SU-DHL-6 (cell line): Measurements from ENCODE around the gene DPP10.

Experiments used
- H2AFZ ChIP-seq: fragments of 200-600 bp; sonication (generic); 2 replicates; pipeline ENCODE4 v1.6.1; 2014; ENCODE audit warnings: low read depth, mild to moderate bottlenecking, moderate library complexity, mixed read lengths, antibody characterized with exemption, low read length; ENCODE audit not compliant: severe bottlenecking
- H3F3A ChIP-seq: fragments of 200-600 bp; shearing (Covaris generic); 2 replicates; pipeline ENCODE4 v1.6.0; 2016; ENCODE audit warnings: antibody characterized with exemption, mild to moderate bottlenecking; ENCODE audit not compliant: insufficient read depth
- H3K27ac ChIP-seq: fragments of 200-600 bp; sonication (generic); 2 replicates; pipeline ENCODE4 v1.5.1; 2016; ENCODE audit warnings: low read depth, mild to moderate bottlenecking, low read length, moderate library complexity, mixed read lengths
- H3K27me3 ChIP-seq: fragments of 200-600 bp; sonication (generic), shearing (Covaris generic); 2 replicates; pipeline ENCODE4 v1.6.0; 2014; ENCODE audit warnings: mild to moderate bottlenecking, low read length
- H3K36me3 ChIP-seq: fragments of 200-600 bp; sonication (generic); 2 replicates; pipeline ENCODE4 v1.6.1; 2014; ENCODE audit warnings: mild to moderate bottlenecking, low read length, mixed read lengths
- H3K4me2 ChIP-seq: fragments of 300-600, 200-600 bp; shearing (Covaris generic), sonication (generic); 2 replicates; pipeline ENCODE4 v1.6.0; 2014; ENCODE audit warnings: low read length, low read depth, mild to moderate bottlenecking; ENCODE audit not compliant: poor library complexity, severe bottlenecking
- H3K4me3 ChIP-seq: fragments of 200-600 bp; sonication (generic); 2 replicates; pipeline ENCODE4 v1.5.1; 2014; ENCODE audit warnings: antibody characterized with exemption, low read length, mild to moderate bottlenecking, mixed read lengths; ENCODE audit not compliant: insufficient read depth, poor library complexity, severe bottlenecking
- H3K79me2 ChIP-seq: fragments of 200-600 bp; sonication (generic); 2 replicates; pipeline ENCODE4 v1.6.1; 2014; ENCODE audit warnings: mild to moderate bottlenecking, low read length, moderate library complexity; ENCODE audit not compliant: insufficient read depth
- H3K9ac ChIP-seq: fragments of 200-600 bp; sonication (generic); 2 replicates; pipeline ENCODE4 v1.7.0; 2014; ENCODE audit warnings: mild to moderate bottlenecking, low read length
- H3K9me2 ChIP-seq: fragments of 200-600 bp; sonication (generic); replicated peaks from 2 replicates; pipeline ENCODE4 v1.6.1; 2014; ENCODE audit warnings: low read length; ENCODE audit not compliant: insufficient read depth
- H3K9me3 ChIP-seq: fragments of 200-600 bp; sonication (generic); 2 replicates; pipeline ENCODE4 v1.6.1; 2014; ENCODE audit warnings: low read length, mixed read lengths; ENCODE audit not compliant: insufficient read depth
- H4K20me1 ChIP-seq: fragments of 200-600 bp; sonication (generic); 2 replicates; pipeline ENCODE4 v1.6.1; 2014; ENCODE audit warnings: low read depth, mild to moderate bottlenecking, antibody characterized with exemption, low read length, moderate library complexity, mixed read lengths
- CTCF ChIP-seq: fragments of 200-600 bp; sonication (generic); IDR thresholded peaks from one replicate; pipeline ENCODE4 v1.5.1; 2017; ENCODE audit warnings: antibody characterized with exemption, mild to moderate bottlenecking, low read length, moderate library complexity; ENCODE audit not compliant: insufficient read depth, poor library complexity, severe bottlenecking
- EZH2phosphoT487 ChIP-seq: fragments of 200-600 bp; sonication (generic), shearing (Covaris generic); conservative IDR thresholded peaks from 2 replicates; pipeline ENCODE4 v1.6.1; 2018; ENCODE audit warnings: mild to moderate bottlenecking, antibody characterized with exemption, low read length, moderate library complexity, mixed read lengths

DPP10 gene

GRCh38 chr2:115584507-115584906 is 1142.1 kb downstream of the DPP10 start:
- Histone ChIP-seq H3K4me2 (no peak overlapping the region), H3K9me3 (no peaks in the 10 kb centered on the region), H3K79me2 (no peaks in the 10 kb centered on the region), H3K36me3 (no peaks in the 10 kb centered on the region), H3K9me2 (no peaks in the 10 kb centered on the region), H3K4me3 (no peak overlapping the region), H4K20me1 (no peaks in the 10 kb centered on the region), H3K27ac (no peak overlapping the region), H2AFZ (no peak overlapping the region), H3K27me3 (no peaks in the 10 kb centered on the region), H3F3A (no peaks in the 10 kb centered on the region), H3K9ac (no peak overlapping the region)
- TF ChIP-seq CTCF (no peak), EZH2phosphoT487 (no peak)

GRCh38 chr2:115596659-115597375 is 1154.4 kb downstream of the DPP10 start:
- Histone ChIP-seq H2AFZ (no peak overlapping the region), H3K4me3 (no peak overlapping the region), H3K4me2 (no peak overlapping the region), H4K20me1 (no peaks in the 10 kb centered on the region), H3K27ac (no peak overlapping the region), H3K9me3 (no peaks in the 10 kb centered on the region; the same call in 1 of the 2 replicates), H3K79me2 (no peaks in the 10 kb centered on the region), H3K27me3 (no peaks in the 10 kb centered on the region), H3K36me3 (no peaks in the 10 kb centered on the region), H3K9ac (no peak overlapping the region), H3K9me2 (no peaks in the 10 kb centered on the region), H3F3A (no peaks in the 10 kb centered on the region)
- no peak for TF ChIP-seq CTCF
- no peak for TF ChIP-seq EZH2phosphoT487

- no peak overlapping the region for H3K9ac ChIP-seq
- no peaks in the 10 kb centered on the region for H3K9me2 ChIP-seq
- no peak overlapping the region for H2AFZ ChIP-seq
- H3K4me3 ChIP-seq = no peak overlapping the region
- H3K4me2 ChIP-seq = no peak overlapping the region
- no peak overlapping the region for H3K27ac ChIP-seq
- H4K20me1 ChIP-seq = no peaks in the 10 kb centered on the region
- H3F3A ChIP-seq = no peaks in the 10 kb centered on the region
- no peaks in the 10 kb centered on the region for H3K27me3 ChIP-seq
- no peaks in the 10 kb centered on the region for H3K9me3 ChIP-seq
- no peaks in the 10 kb centered on the region for H3K79me2 ChIP-seq
- no peak for TF ChIP-seq CTCF
- TF ChIP-seq EZH2phosphoT487 = no peak
- H3K36me3 ChIP-seq = no peaks in the 10 kb centered on the region
These were observed 1160.8 kb downstream of the DPP10 start for GRCh38 chr2:115603285-115603684.
